Stimulated activated CD4-positive, alpha-beta T cell treated with anti-CD3 and anti-CD28 coated beads, Interleukin-12 subunit alpha, Interleukin-12 subunit beta, amount 100 ng/mL, for 4 hours (primary cell): ENCODE data around the gene CYP2E1.
A peak's percentile ranks its signal among the peaks of the same experiment; 100 is the strongest.
"Not testable (repeated sequence)": the region's sequence is repeated elsewhere in the genome, so short reads cannot be mapped to it uniquely, and the experiment has no call there.

Experiments used
- DNase-seq: peaks from one replicate; pipeline ENCODE4 v3.0.0-alpha.2; 2020

The CYP2E1 gene

DNA sequence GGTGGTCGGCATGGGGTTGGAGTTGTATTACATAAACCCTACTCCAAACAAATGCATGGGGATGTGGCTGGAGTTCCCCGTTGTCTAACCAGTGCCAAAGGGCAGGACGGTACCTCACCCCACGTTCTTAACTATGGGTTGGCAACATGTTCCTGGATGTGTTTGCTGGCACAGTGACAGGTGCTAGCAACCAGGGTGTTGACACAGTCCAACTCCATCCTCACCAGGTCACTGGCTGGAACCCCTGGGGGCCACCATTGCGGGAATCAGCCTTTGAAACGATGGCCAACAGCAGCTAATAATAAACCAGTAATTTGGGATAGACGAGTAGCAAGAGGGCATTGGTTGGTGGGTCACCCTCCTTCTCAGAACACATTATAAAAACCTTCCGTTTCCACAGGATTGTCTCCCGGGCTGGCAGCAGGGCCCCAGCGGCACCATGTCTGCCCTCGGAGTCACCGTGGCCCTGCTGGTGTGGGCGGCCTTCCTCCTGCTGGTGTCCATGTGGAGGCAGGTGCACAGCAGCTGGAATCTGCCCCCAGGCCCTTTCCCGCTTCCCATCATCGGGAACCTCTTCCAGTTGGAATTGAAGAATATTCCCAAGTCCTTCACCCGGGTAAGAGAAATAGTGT lies at the start of gene CYP2E1:
Gene CYP2E1 (plus strand): TSS at position 407 of the 632 bp plus-strand sequence. CDS start 33 bp downstream, at position 440.
- DNase-seq = no peak

DNA sequence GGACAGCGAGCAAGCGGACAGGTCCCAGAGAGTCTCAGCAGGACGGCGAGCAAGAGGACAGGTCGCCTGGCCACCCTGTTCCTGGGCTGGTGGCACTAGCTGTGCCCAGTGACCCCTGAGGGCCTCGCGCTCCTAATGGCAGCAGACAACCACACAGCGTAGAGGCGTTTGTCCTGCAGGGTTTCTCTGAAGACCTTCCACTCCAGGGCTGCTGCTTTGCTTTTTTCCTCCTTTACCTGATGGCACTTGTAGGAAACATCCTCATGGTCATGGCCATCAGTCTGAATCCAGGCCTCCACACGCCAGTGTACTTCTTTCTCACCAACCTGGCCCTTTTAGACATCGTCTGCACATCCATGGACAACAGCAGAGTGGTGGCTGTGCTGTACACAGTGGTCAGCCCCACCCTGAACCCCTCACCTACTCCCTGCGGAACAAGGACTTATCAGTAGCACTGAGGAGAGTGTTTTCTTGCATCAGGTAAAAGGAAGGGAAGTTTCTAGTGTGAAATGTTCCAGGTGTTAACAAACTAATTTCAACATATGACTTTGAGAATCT lies 46.0 kb upstream of the CYP2E1 start:
- DNase-seq = no peak

DNA sequence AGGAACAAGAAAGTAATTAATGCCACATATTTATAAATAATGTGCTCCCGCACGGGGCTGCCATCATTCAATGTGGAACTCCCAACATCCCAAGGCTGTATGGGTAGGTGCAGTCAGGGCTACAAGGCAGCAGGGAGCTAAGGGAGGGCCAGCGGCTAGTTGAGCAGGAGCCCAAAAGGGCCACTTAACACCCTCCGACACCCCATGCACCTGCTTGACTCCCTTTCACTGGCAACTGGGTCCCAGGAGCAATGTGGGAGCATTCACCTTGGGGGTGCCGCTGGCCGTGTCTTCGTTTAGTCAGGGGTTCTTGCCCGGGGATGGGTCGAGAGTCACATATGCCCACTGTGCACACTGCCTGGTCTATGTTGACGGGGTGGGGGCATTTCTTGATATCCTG lies 45.5 kb upstream of the CYP2E1 start:
- DNase-seq = no peak

DNA sequence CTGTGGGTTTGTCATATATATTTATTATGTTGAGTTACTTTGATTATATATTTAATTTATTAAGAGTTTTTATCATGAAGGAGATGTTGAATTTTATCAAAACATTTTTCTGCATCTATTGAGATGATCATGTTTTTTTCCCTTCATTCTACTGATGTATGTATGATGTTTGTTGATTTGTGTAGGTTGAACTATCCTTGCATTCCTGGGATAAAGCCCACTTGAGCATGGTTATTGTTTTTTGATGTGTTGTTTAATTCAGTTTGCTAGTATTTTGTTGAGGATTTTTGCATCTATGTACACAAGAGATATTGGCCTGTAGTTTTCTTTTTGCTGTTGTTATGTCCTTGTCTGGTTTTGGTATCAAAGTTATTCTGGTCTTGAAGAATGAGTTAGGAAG lies 42.3 kb upstream of the CYP2E1 start:
- no peak for DNase-seq

DNA sequence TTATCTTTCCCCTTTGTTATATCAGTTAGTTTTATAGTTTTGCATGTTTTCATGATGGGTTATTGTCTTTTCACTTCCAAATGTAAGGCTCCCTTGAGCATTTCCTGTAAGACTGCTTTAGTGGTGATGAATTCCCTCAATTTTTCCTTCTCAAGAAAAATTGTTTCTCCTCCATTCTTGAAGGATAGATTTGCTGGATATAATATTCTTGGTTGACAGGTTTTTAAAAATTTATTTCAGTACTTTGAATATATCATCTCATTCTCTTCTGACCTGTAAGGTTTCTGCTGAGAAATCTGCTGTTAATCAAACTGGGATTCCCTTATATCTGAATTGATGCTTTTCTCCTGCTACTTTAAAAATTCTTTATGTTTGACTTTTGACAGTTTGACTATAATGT lies 40.1 kb upstream of the CYP2E1 start:
- DNase-seq = no peak

DNA sequence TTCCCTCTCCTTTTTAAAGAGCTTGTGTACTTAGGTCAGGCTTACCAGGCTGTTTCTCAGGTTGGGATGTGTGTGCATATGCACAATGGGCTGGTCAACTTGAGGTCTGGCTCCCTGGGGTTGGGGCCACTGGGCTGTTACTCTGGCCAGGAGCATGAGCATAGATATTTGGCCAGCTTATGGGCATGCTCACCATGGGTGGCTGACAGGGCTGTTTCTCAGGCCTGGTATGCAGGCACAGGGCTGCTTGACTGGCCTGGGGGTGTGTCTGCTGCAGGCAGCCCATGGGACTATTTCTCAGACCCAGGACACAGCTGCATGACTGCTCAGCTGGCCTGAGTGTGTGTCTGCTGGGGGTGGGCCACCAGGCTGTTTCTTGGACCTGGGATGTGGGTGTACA lies 38.8 kb upstream of the CYP2E1 start:
- no peak for DNase-seq

DNA sequence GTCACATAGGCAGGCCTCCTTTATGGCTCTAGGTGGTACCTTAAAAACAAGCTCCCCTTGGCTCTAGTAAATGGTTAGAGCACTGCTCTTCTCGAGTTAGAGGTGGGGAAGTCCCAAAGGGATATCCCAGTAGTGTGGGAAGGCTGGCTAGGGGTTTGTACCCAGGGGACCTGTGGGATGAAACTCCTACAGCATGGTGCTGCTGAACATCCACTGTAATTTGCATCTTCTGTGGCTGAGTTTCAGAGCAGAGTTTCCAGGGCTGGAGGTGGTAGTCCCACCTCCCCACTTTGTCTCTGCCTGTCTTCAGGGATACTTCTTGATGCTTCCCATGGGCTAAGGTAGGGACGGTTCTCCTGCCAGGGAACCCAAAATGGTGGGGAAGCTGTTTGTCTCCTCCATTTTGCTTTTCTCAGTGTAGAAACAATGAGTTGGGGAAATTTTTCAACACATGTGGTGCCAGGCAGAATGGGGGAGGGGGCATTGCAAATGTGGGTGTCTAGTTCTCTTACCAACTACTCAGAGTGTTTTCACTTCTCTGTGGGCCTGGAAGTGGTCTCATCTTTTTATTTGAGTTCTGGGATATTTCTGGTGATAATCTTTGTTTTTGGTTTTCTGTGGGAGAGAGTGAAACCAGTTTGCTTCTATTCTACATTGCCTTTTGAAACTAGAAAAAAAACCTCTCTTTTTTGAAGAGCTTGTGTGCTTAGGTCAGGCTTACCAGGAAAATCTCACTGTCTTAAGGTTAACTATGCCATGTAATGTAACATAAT lies 37.2 kb upstream of the CYP2E1 start:
- no peak for DNase-seq

DNA sequence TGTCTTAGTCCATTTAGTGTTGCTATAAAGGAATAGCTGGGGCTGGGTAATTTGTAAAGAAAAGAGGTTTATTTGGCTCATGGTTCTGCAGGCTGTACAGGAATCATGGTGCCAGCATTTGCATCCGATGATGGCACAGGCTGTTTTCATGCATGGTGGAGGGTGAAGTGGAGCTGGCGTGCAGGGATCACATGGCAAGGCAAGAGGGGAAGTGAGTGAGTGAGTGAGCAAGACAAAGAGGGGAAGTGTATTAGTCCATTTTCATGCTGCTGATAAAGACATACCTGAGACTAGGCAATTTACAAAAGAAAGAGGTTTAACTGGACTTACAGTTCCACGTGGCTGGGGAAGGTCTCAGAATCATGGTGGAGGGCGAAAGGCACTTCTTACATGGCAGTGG lies 33.6 kb upstream of the CYP2E1 start:
- not testable (repeated sequence) for DNase-seq

DNA sequence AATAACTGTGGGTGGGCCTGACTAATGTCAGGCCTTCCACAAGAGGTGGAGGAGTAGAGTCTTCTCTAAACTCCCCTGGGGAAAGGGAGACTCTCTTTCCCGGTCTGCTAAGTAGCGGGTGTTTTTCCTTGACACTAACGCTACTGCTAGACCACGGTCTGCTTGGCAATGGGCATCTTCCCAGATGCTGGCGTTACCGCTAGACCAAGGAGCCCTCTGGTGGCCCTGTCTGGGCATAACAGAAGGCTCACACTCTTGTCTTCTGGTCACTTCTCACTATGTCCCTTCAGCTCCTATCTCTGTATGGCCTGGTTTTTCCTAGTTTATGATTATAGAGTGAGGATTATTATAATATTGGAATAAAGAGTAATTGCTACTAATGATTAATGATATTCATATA lies 29.8 kb upstream of the CYP2E1 start:
- not testable (repeated sequence) for DNase-seq

DNA sequence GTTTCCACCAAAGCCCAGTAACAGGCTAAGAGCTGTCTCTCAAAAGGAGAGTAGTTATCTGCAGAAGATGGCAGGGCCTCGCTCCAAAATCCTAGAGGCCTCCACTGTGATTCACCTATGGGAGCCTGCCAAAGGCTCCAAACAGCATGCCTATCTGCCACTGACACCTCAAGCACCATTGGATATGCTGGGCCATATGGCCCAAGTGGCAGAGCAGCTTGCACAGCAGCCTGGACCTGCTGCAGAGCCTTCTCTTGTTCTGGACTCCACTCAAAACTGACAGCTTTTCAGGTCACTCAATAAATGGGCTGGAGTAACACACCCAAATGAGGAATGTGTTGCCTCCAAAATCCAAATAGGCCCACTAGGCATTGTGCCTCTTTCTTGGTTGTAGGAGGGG lies 28.0 kb upstream of the CYP2E1 start:
- DNase-seq = not testable (repeated sequence)

DNA sequence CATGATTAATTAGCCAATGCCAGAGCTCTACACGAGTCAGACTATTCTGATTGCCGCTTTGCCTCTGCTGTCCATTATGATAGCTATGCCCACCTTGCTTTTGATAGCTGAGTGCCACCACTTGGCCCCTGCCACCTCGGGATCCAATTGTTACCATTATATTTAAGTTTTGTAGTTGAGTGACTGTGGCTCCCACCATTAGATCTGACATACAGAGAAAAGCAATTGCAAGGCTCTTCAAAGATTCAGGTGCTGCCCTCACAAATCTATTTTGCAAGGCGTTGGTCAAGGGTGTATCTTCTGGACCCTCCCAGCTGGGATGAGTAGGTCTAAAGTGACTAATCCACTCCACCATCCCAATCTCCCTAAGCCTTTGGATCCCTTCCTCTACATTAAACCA lies 26.3 kb upstream of the CYP2E1 start:
- not testable (repeated sequence) for DNase-seq

DNA sequence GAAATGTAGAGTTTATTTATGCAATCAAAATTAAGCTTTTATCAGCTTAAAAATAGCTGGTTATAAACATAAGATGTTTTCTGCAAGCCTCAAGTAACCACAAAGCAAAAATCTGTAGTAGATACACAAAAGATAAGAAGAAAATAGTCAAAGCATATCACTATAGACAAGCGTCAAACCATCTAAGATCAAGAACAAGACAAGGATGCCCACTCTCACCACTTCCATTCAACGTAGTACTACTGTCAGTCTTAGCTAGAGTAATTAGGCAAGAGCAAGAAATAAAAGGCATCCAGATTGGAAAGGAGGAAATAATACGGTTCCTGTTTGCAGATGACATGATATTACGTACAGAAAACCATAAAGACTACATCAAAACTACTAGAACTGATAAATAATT lies 17.5 kb upstream of the CYP2E1 start:
- no peak for DNase-seq

DNA sequence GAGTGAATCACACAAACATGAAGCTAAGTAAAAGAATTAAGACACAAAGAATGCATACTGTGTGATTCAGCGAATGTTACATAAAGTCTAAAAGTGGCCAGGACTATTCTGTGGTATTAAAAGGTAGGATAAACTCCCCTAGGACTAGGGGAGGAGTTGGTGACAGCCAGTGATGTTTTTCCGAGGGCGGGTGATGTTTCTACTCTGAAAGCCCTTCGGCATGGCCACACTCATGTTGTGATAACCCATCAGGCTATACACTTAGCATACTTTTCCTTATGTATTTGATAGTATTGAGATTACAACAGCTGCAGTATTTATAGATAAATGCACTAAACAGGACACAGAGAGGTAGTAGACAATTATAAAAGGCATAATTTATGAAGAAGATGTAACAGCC lies 15.8 kb upstream of the CYP2E1 start:
- DNase-seq = no peak

DNA sequence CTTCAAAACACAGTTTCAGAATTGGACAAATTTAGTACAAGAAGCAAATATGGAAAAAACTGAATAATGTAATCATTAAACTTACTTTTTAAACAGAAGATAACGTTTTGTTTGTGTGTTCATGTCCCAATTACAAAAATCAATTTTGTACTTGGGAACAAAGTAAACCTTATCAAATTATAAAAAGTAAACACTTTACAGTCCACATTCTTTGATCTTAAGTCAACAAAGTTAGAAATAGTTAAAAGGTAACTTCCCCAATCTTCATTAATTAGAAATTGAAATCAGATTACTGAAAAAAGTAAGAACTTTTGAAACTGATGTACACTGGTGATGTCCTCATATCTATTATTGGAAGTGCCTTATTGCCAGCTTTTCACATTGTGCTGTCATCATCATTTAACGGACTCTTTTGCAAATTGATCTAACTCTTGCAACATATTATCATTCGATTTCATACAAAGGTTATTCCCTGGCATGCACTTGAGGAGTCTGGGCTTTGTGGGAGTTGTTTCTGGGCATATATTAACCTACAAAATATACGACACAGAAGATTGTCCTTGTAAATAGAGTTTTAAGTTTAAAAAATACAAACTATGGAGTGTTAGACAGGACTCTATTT lies 15.1 kb upstream of the CYP2E1 start:
- no peak for DNase-seq

DNA sequence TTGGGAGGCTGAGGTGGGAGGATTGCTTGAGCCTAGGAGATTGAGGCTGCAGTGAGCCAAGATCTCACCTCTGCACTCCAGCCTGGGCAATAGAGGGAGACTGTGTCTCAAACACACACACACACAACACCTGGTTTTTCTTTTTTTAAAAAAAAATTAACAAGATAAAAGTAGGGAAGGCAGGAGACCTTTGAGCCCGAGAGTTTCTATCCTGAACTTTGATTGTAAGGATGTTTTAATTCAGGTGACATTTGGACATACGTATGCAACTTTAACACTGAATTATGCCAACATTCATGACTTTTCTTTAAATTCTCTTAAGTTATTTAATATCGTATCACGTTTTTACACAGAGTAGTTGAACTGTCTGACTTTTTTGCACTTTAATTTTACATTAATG lies 11.7 kb upstream of the CYP2E1 start:
- DNase-seq = no peak

DNA sequence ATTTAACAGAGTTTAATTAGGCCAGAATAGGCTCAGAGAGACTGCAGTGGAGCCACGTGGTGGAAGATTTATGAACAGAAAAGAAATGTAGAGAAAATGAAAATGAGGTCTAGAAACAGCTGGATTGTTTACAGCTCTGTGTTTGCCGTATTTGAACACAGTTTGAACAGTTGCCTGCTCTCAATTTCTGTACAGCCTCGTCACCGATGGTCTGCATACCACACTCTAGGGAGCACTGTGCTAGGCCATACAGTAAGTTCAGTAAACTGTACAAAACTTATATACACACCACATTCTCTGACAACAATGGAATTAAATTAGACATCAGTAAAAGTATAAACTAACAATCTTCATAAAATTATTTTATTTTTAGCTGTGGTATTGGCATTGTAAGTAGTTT lies 11.1 kb upstream of the CYP2E1 start:
- DNase-seq = no peak

DNA sequence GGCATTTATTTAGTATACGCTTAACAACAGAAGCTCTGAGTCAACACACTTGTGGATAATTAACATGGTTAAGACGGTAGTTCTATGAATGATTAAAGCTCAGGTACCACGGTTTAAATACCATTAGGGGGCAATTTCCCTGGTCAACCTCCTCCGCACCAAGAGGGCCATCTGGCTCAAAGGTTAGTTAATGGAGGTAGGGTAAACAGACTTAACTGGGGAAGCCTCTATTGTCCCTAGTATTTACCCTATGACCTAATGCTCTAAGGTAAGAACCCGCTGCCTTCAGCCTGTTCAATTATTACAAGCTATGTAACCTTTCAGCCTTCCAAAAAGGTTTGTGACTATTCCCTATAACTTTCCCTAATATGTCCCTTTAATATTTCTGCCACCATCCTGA lies 8.6 kb upstream of the CYP2E1 start:
- not testable (repeated sequence) for DNase-seq

DNA sequence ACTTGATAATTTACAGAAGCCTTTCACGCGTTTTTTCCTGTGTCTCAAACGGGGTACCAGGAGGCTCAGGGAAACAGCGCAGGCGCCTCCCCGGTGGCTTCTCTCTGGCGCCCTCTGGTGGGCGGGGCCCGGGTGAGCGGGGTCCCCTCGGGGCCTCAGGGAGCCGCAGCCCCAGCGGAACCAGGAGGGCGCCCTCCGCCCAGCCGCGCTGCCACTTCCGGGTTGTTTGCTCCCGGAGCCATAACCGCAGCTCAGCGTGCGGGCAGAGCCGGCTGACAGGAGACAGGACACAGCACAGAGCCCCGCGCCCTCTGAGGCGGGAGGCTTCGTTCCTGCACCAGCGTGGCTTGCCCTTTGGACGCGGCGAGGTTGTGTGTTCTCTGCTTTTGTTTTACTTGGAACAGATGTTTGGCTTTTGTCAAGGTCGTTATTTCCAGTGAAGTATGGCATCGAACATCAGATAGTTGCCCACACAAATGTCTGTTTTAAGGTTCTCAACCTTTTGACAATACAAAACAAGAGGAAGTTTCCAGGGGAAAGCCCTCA lies 6.9 kb upstream of the CYP2E1 start:
- DNase-seq = peak; percentile 94

DNA sequence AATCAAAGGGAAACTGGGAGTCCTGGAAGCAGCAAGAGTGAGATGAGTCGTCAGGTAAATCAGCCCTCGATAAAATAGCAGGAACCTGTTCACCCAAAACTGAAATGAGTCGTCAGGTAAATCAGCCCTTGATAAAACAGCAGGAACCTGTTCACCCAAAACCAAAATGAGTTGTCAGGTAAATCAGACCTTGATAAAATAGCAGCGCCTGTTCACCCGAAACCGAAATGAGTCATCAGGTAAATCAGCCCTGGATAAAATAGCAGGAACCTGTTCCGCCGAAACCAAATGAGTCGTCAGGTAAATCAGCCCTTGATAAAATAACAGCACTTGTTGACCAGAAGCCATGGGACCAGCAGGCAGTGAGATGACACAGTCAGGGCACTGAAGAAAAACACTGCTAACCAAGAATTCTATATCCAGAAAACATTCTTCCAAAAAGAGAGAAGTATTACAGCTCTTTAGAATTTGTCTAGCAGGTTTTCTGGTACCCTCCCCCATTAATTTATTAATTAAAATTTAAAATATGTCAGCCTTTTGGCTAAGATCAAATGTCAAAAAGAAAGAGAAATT lies 3.4 kb upstream of the CYP2E1 start:
- no peak for DNase-seq

DNA sequence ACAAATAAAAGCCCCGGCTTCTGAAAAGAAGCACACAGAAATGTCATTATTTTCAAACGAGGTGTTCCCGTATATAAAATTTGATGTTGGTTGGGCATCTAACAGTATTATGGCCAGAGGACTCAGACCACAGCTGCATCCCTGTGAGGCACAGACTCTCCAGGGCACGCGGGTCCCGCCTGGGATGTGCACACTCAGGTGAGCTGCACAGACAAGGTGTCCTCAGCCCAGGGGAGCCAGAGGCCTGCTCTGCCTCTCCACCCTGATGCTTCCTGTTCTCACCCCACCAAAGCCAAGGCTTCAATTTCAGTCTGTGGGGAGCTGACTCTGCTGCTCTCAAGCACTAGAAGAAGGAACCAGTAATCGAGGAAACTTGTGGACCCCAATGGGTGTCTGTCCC lies 1.7 kb upstream of the CYP2E1 start:
- no peak for DNase-seq

DNA sequence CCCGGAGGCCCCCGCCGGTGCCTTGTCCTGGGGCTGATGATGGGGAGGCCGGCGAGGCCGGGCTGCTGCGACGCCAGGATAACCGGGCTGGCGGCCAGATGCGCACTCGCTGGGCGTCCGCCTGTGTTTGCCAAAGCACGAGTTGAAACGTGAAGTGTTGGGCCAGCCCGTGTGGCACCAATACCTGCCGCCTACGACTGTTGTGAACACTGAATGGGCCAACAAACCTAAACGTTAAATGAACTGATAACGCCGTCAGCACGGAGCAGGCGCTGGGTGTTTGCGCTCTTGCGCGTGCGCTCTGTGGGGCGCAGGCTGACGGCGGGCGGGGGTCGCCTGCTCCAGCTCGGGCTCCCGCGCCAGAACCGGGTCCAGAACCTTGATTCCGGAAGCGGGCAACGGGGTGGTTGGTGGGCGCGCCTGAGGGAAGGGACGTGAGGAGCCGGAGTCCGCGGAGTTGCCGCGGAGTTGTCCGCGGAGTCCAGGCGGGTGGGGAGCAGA lies 658 bp downstream of the CYP2E1 start:
- no peak for DNase-seq

DNA sequence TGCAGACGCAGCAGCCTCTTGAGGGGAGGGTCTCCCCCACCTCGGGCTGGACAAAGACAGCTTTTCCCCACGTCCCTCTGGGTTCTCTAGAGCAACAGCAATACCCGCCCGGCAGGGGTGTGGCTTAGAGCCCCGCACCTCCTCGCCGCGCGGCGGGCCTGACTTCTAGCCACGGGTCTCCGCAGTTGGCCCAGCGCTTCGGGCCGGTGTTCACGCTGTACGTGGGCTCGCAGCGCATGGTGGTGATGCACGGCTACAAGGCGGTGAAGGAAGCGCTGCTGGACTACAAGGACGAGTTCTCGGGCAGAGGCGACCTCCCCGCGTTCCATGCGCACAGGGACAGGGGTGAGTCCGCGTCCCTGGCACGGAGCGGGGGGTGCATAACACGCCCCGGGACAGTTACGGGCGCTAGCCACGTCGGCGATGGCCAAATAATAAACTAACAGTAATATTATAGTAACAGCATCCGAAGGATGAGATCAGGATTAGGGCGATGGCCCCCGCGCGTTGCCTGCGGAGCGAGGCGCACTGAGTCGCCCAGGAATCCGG lies 1.2 kb downstream of the CYP2E1 start:
- DNase-seq = no peak
